HCT116 (cell line): ENCODE measurements around the gene DCTD. TPM values are rescaled to one million over a fixed set of nuclear protein-coding genes. Genes with fewer than 3 reads are reported as not detected.

ENCODE experiments used
- ATAC-seq: fragments of 200-7000 bp; cut with Tn5 transposase; 2 replicates; pipeline ENCODE4 v1.9.1; 2020; ENCODE audit warnings: mild to moderate bottlenecking, moderate library complexity
- BruUV-seq: library from RNA; stranded (reverse); fragments of 400-500 nt; replicated peaks from 2 replicates; lab custom pipeline; 2021; lab: Mats Ljungman, UMichigan
- CTCF ChIA-PET: fragments of 300-600 bp; sonication (Branson Sonifier 250); formaldehyde crosslinking; loops from one replicate; lab custom pipeline; 2021; ENCODE audit warnings: antibody characterized with exemption; lab: Charles Lee
- POLR2A ChIA-PET: fragments of 300-600, 350-600 bp; sonication (Branson Sonifier 250); formaldehyde crosslinking; loops from one replicate; lab custom pipeline; 2021; ENCODE audit warnings: antibody characterized with exemption; lab: Charles Lee
- RAD21 ChIA-PET, 2 experiments: fragments of 300-600 bp; sonication (Branson Sonifier 250); formaldehyde crosslinking; loops; one replicate each; lab custom pipeline; 2023; ENCODE audit warnings: low total read pairs in 2 of 2; ENCODE audit not compliant: uncharacterized antibody in 2 of 2, unreplicated experiment in 2 of 2, low non-redundant PET in 1 of 2; lab: Charles Lee
- DNase-seq: peaks from one replicate; pipeline ENCODE4 v3.0.0-alpha.2; 2010; ENCODE audit warnings: low read depth, low spot score
- H2AFZ ChIP-seq: fragments of 200-600 bp; shearing (Covaris generic), sonication (generic); 2 replicates; pipeline ENCODE4 v1.6.1; 2017; ENCODE audit warnings: low read depth, mixed run types, mixed read lengths, antibody characterized with exemption, low read length; ENCODE audit not compliant: poor library complexity, severe bottlenecking
- H3K27ac ChIP-seq: 2 replicates; pipeline ENCODE4 v1.5.1; 2012; ENCODE audit warnings: low read depth, low read length
- H3K27me3 ChIP-seq: fragments of 200-600 bp; sonication (generic); 2 replicates; pipeline ENCODE4 v1.6.1; 2016; ENCODE audit warnings: mixed run types, low read length, mixed read lengths; ENCODE audit not compliant: insufficient read depth
- H3K36me3 ChIP-seq, 2 experiments: fragments of 200-500 bp in 1 of 2; fragments of 200-600 bp in 1 of 2; sonication (Bioruptor generic) in 1 of 2; sonication (generic) in 1 of 2; 2 replicates each; pipeline versions ENCODE4 v1.5.1 to v1.6.1; 2014 to 2016; ENCODE audit warnings: low read length in 2 of 2, inconsistent platforms in 1 of 2, mixed read lengths in 1 of 2, mixed run types in 1 of 2; ENCODE audit not compliant: insufficient read depth in 2 of 2, control insufficient read depth in 1 of 2
- H3K4me1 ChIP-seq, 2 experiments: fragments of 200-600 bp in 1 of 2; sonication (generic) in 1 of 2; 2 replicates each; pipeline versions ENCODE4 v1.5.1 to v1.6.1; 2012 to 2017; ENCODE audit warnings: low read length in 2 of 2, inconsistent platforms in 1 of 2, mild to moderate bottlenecking in 1 of 2, mixed read lengths in 1 of 2, mixed run types in 1 of 2, moderate library complexity in 1 of 2; ENCODE audit not compliant: insufficient read depth in 2 of 2, control insufficient read depth in 1 of 2
- H3K4me2 ChIP-seq: fragments of 200-600 bp; sonication (generic); 2 replicates; pipeline ENCODE4 v1.6.1; 2017; ENCODE audit warnings: mixed run types, low read length, mixed read lengths
- H3K4me3 ChIP-seq, 2 experiments: fragments of 200-600 bp in 1 of 2; sonication (generic) in 1 of 2; replicated peaks in 1 of 2; 2 replicates each; pipeline ENCODE4 v1.5.1; 2011 to 2016; ENCODE audit warnings: low read length in 2 of 2, control low read depth in 1 of 2, low read depth in 1 of 2, mild to moderate bottlenecking in 1 of 2, mixed read lengths in 1 of 2, mixed run types in 1 of 2
- H3K79me2 ChIP-seq: fragments of 200-600 bp; sonication (generic); 2 replicates; pipeline ENCODE4 v1.6.1; 2017; ENCODE audit warnings: mild to moderate bottlenecking, mixed run types, low read length, moderate library complexity, mixed read lengths; ENCODE audit not compliant: insufficient read depth
- H3K9ac ChIP-seq: fragments of 200-600 bp; sonication (generic); 2 replicates; pipeline ENCODE4 v1.6.1; 2016; ENCODE audit warnings: low read length, mixed read lengths
- H3K9me2 ChIP-seq: fragments of 200-600 bp; sonication (generic), shearing (Covaris generic); 2 replicates; pipeline ENCODE4 v1.6.1; 2017; ENCODE audit warnings: mixed run types, mild to moderate bottlenecking, moderate library complexity; ENCODE audit not compliant: insufficient read depth
- H3K9me3 ChIP-seq, 2 experiments: fragments of 200-500 bp in 1 of 2; fragments of 200-600 bp in 1 of 2; sonication (Bioruptor generic) in 1 of 2; sonication (generic) in 1 of 2; 2 replicates each; pipeline ENCODE4 v1.6.1; 2014 to 2017; ENCODE audit warnings: low read length in 2 of 2, mixed read lengths in 2 of 2, inconsistent platforms in 1 of 2, low read depth in 1 of 2, mild to moderate bottlenecking in 1 of 2, mixed run types in 1 of 2, moderate library complexity in 1 of 2; ENCODE audit not compliant: control insufficient read depth in 1 of 2, insufficient read depth in 1 of 2
- H4K20me1 ChIP-seq: fragments of 200-600 bp; sonication (generic), shearing (Covaris generic); 2 replicates; pipeline ENCODE4 v1.6.1; 2017; ENCODE audit warnings: mixed run types, mild to moderate bottlenecking, moderate library complexity; ENCODE audit not compliant: insufficient read depth
- CBX3 ChIP-seq: IDR thresholded peaks from 2 replicates; pipeline ENCODE4 v1.6.1; 2012; ENCODE audit warnings: low read depth
- CEBPB ChIP-seq: IDR thresholded peaks from 2 replicates; pipeline ENCODE4 v1.6.1; 2012; ENCODE audit warnings: low read depth
- EZH2 ChIP-seq: fragments of 200-600 bp; sonication (generic); IDR thresholded peaks from 2 replicates; pipeline ENCODE4 v1.6.1; 2017; ENCODE audit warnings: antibody characterized with exemption, mixed run types
- EZH2phosphoT487 ChIP-seq: fragments of 200-600 bp; IDR thresholded peaks from 2 replicates; pipeline ENCODE4 v1.6.1; 2018; ENCODE audit warnings: antibody characterized with exemption, borderline replicate concordance
- FOSL1 ChIP-seq: IDR thresholded peaks from 2 replicates; pipeline ENCODE4 v1.6.1; 2012; ENCODE audit warnings: low read depth
- JUND ChIP-seq: IDR thresholded peaks from 2 replicates; pipeline ENCODE4 v1.6.1; 2012
- POLR2AphosphoS5 ChIP-seq: IDR thresholded peaks from 2 replicates; pipeline ENCODE4 v1.6.1; 2011; ENCODE audit warnings: mild to moderate bottlenecking, low read depth, low read length, moderate library complexity
- SIN3A ChIP-seq: IDR thresholded peaks from 2 replicates; pipeline ENCODE4 v1.6.1; 2012; ENCODE audit warnings: low read depth
- TCF7L2 ChIP-seq: IDR thresholded peaks from 2 replicates; pipeline ENCODE4 v1.7.0; 2011; ENCODE audit warnings: borderline replicate concordance, inconsistent platforms; ENCODE audit not compliant: insufficient read depth, insufficient read length; ENCODE audit errors: extremely low read depth
- YY1 ChIP-seq: IDR thresholded peaks from 2 replicates; pipeline ENCODE4 v1.6.1; 2011; ENCODE audit warnings: low read length, low read depth, moderate library complexity, mild to moderate bottlenecking; ENCODE audit not compliant: insufficient replicate concordance; ENCODE audit errors: extremely low read depth
- intact Hi-C: fragments of 100-400 bp; cut with micrococcal nuclease; formaldehyde crosslinking; loops from 2 replicates; pipeline ENCODE4 v1.10.0; 2022
- total RNA-seq: library from RNA; stranded (reverse); gene quantifications from one replicate; pipeline ENCODE4 v1.2.1, GENCODE V29; 2021; ENCODE audit not compliant: unreplicated experiment
- TF ChIP-seq, protein P1 (sequence below): IDR thresholded peaks from 2 replicates; pipeline ENCODE4 v1.6.1; 2012
- TF ChIP-seq, protein P2 (sequence below): IDR thresholded peaks from 2 replicates; pipeline ENCODE4 v1.6.1; 2012
- TF ChIP-seq, protein P3 (sequence below): IDR thresholded peaks from 2 replicates; pipeline ENCODE4 v1.6.1; 2011; ENCODE audit warnings: mild to moderate bottlenecking, low read length, moderate library complexity; ENCODE audit not compliant: insufficient replicate concordance; ENCODE audit errors: extremely low read depth

DCTD gene
- total RNA-seq, 1 experiment from 2014 or later: 96.3 TPM

DNA sequence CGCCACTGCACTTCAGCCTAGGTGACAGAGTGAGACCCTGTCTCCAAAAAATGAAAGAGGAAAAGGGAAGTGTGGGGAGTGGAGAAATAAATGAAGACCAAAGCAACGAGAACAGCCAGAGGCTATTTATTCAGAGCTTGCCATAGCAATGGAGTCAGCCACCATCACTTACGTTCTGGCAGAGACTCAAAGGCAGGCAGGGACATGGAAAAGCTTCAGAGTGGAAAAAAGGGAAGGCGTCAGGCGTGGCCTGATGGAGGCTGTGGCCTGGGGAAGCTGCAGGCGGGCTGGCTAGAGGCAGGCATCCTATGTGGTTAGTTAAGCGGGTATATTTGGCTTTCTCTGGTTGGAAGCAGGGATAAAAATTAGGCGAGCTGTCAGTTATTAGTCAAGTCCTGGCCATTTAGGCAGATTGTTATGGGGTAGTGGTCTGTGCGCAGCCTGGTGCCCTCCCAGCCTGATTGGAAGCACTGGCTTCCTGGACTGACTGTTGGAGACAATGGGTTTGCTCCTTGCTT lies 73.3 kb downstream of the DCTD start:
- POLR2A ChIA-PET: no interaction called here
- TF ChIP-seq POLR2AphosphoS5 (no peak), CBX3 (no peak), CEBPB (no peak)
- TF ChIP-seq, protein P1, sequence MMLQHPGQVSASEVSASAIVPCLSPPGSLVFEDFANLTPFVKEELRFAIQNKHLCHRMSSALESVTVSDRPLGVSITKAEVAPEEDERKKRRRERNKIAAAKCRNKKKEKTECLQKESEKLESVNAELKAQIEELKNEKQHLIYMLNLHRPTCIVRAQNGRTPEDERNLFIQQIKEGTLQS: no peak
- Histone ChIP-seq H3K9me3 (no peaks in the 10 kb centered on the region), H3K36me3 (no peaks in the 10 kb centered on the region), H3K4me1 (no peaks in the 10 kb centered on the region), H3K4me3 (no peak overlapping the region), H3K9me2 (no peaks in the 10 kb centered on the region), H2AFZ (no peak overlapping the region), H3K79me2 (no peaks in the 10 kb centered on the region), H4K20me1 (no peaks in the 10 kb centered on the region), H3K27me3 (no peaks in the 10 kb centered on the region), H3K9ac (no peak overlapping the region), H3K27ac (no peak overlapping the region), H3K4me2 (no peak overlapping the region)
- RAD21 ChIA-PET: no interaction called here
- intact Hi-C loops: no loop called here
- no peak for ATAC-seq
- BruUV-seq: no TSS peak
- DNase-seq: no peak
- CTCF ChIA-PET: no interaction called here

DNA sequence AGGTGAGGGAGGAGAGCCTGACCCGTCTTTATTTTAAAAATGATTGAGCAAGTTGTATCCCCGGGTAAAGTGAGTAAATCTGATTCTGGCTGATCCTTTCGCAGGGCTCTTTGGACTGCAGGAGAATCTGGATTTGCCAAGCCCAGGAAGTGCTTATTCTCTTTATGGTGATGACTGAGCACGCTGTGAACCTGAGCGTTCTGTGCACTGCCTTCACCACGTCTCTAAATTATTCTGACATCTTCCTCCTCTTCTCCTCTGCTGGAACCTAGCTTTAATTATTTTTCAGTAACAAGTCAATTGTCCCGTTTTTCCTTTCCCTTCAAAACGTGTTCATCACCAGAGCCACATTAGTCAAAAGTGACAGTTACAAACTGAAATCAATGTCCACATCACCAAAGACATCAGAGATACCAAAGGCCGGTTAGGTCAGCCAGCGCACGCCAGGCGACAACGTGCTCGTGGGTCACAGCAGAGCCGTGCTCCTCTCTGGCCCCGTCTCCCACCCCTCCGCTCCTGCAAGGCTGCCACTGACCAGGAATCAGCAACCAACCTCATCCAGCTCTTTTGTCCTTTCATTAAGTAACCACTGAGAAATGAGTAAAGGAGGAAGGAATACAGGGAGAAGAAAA lies 74.3 kb downstream of the DCTD start:
- CTCF ChIA-PET: no interaction called here
- Histone ChIP-seq H3K79me2 (no peaks in the 10 kb centered on the region), H3K27me3 (no peaks in the 10 kb centered on the region), H3K4me1 (no peaks in the 10 kb centered on the region), H3K4me3 (no peak overlapping the region), H3K9me3 (no peaks in the 10 kb centered on the region), H3K4me2 (no peak overlapping the region), H2AFZ (no peak overlapping the region), H3K27ac (no peak overlapping the region), H3K9me2 (no peaks in the 10 kb centered on the region), H3K9ac (no peak overlapping the region), H4K20me1 (no peaks in the 10 kb centered on the region), H3K36me3 (no peaks in the 10 kb centered on the region)
- RAD21 ChIA-PET: no interaction called here
- intact Hi-C loops: no loop called here
- POLR2A ChIA-PET: no interaction called here
- DNase-seq (no peak), ATAC-seq (no peak)
- no peak for TF ChIP-seq FOSL1
- TF ChIP-seq JUND: no peak
- no peak for TF ChIP-seq CEBPB
- TF ChIP-seq EZH2: no peak
- TF ChIP-seq TCF7L2: no peak
- TF ChIP-seq, protein P2, sequence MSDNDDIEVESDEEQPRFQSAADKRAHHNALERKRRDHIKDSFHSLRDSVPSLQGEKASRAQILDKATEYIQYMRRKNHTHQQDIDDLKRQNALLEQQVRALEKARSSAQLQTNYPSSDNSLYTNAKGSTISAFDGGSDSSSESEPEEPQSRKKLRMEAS: no peak
- TF ChIP-seq, protein P3, sequence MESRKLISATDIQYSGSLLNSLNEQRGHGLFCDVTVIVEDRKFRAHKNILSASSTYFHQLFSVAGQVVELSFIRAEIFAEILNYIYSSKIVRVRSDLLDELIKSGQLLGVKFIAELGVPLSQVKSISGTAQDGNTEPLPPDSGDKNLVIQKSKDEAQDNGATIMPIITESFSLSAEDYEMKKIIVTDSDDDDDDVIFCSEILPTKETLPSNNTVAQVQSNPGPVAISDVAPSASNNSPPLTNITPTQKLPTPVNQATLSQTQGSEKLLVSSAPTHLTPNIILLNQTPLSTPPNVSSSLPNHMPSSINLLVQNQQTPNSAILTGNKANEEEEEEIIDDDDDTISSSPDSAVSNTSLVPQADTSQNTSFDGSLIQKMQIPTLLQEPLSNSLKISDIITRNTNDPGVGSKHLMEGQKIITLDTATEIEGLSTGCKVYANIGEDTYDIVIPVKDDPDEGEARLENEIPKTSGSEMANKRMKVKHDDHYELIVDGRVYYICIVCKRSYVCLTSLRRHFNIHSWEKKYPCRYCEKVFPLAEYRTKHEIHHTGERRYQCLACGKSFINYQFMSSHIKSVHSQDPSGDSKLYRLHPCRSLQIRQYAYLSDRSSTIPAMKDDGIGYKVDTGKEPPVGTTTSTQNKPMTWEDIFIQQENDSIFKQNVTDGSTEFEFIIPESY: no peak
- no peak for TF ChIP-seq YY1
- TF ChIP-seq EZH2phosphoT487: no peak
- no peak for TF ChIP-seq POLR2AphosphoS5
- TF ChIP-seq CBX3: no peak
- no peak for TF ChIP-seq SIN3A
- no TSS peak for BruUV-seq
